ENCODE data around the gene TOR4A.

DNA sequence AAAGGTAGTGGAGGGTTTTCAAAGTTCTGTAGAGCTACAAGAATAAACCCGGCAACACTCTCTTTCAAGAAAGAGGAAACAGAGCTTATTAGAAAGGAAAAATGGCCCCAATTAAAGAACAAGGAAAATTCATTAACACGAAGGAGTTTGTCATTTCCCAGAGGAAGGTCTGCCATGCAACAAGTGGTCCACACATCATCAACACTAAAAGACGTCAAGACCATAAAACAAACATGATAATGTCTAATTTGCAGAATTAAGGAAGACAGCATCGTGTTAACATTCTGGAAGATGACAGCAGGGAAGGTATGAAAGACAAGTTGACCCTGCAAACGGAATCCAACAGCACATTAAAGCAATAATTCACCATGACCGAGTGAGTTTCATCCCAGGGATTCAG lies 53.2 kb downstream of the TOR4A start:
- TF ChIP-seq, protein P1, sequence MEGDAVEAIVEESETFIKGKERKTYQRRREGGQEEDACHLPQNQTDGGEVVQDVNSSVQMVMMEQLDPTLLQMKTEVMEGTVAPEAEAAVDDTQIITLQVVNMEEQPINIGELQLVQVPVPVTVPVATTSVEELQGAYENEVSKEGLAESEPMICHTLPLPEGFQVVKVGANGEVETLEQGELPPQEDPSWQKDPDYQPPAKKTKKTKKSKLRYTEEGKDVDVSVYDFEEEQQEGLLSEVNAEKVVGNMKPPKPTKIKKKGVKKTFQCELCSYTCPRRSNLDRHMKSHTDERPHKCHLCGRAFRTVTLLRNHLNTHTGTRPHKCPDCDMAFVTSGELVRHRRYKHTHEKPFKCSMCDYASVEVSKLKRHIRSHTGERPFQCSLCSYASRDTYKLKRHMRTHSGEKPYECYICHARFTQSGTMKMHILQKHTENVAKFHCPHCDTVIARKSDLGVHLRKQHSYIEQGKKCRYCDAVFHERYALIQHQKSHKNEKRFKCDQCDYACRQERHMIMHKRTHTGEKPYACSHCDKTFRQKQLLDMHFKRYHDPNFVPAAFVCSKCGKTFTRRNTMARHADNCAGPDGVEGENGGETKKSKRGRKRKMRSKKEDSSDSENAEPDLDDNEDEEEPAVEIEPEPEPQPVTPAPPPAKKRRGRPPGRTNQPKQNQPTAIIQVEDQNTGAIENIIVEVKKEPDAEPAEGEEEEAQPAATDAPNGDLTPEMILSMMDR (conservative IDR thresholded peaks at IDR 0.05; ENCODE audit: low read length), result no peak
- no peak for TF ChIP-seq EZH2phosphoT487 (IDR thresholded peaks at IDR 0.05; ENCODE audit: borderline replicate concordance, low read depth, low read length)
